ENCODE results near the gene ATG4D. TPM values are rescaled to one million over a fixed set of nuclear protein-coding genes. Genes with fewer than 3 reads are reported as not detected.

ATG4D gene
- polyA plus RNA-seq, 3 donors: 12.0 to 23.0 (median 21.5) TPM

- 60 to 64% (median 60%) methylated on average over 9 of the region's 9 CpGs for WGBS, 3 donors
- H3K27ac ChIP-seq (ENCODE audit: low read depth, low read length): no peak overlapping the region
These were observed 50.3 kb downstream of the ATG4D start for GRCh38 chr19:10593820-10594637.

- 95 to 98% (median 96%) methylated on average over 5 of the region's 5 CpGs for WGBS, 3 donors
- H3K27ac ChIP-seq (ENCODE audit: low read depth, low read length): no peak overlapping the region
These were observed 56.4 kb downstream of the ATG4D start for GRCh38 chr19:10600149-10600548.

GRCh38 chr19:10601999-10602329 lies 58.3 kb downstream of the ATG4D start:
- 29 to 35% (median 30%) methylated on average over 7 of the region's 7 CpGs for WGBS, 3 donors
- no peak overlapping the region for H3K27ac ChIP-seq (ENCODE audit: low read depth, low read length)

GRCh38 chr19:10602330-10603083 lies 58.8 kb downstream of the ATG4D start:
- peak overlapping the region; percentile 92 for H3K27ac ChIP-seq (ENCODE audit: low read depth, low read length)
- WGBS, 3 donors: 0 to 1% (median 1%) methylated on average over 44 to 75 of the region's 76 CpGs

Other genes starting within 250 kb of the ATG4D start
- gene ZGLP1, start 234.1 kb upstream of the ATG4D start, polyA plus RNA-seq: 1 to 10 TPM; 2.2 to 5.3 (median 2.2) TPM
- gene FDX2, start 227.9 kb upstream of the ATG4D start, polyA plus RNA-seq: 10 to 100 TPM; 13.0 to 22.5 (median 19.1) TPM
- 10 to 100 TPM in 1 of 3 donors, 1 to 10 TPM in 2; 7.4 to 15.5 (median 8.7) TPM for gene RAVER1, start 210.4 kb upstream of the ATG4D start, polyA plus RNA-seq
- 10 to 100 TPM; 19.6 to 44.3 (median 26.0) TPM for gene ICAM3, start 204.3 kb upstream of the ATG4D start, polyA plus RNA-seq
- 100 to 1,000 TPM in 2 of 3 donors, 10 to 100 TPM in 1; 59.0 to 141 (median 106) TPM for gene TYK2, start 163.3 kb upstream of the ATG4D start, polyA plus RNA-seq
- gene CDC37, start 140.4 kb upstream of the ATG4D start, polyA plus RNA-seq: 100 to 1,000 TPM in 2 of 3 donors, 10 to 100 TPM in 1; 99.7 to 305 (median 272) TPM
- gene PDE4A, start 123.4 kb upstream of the ATG4D start, polyA plus RNA-seq: 10 to 100 TPM in 2 of 3 donors, 1 to 10 TPM in 1; 6.4 to 11.9 (median 10.6) TPM
- 10 to 100 TPM; 26.6 to 50.8 (median 50.0) TPM for gene KEAP1, start 40.5 kb upstream of the ATG4D start, polyA plus RNA-seq
- gene S1PR5, start 26.5 kb upstream of the ATG4D start, polyA plus RNA-seq: under 1 TPM in 2 of 3 donors, not detected in 1; 0.12 to 0.20 TPM
- gene KRI1, start 22.1 kb downstream of the ATG4D start, polyA plus RNA-seq: 10 to 100 TPM; 14.8 to 17.5 (median 15.2) TPM
- gene CDKN2D, start 25.1 kb downstream of the ATG4D start, polyA plus RNA-seq: 10 to 100 TPM in 2 of 3 donors, 1 to 10 TPM in 1; 6.3 to 24.3 (median 22.2) TPM
- gene AP1M2, start 43.4 kb downstream of the ATG4D start, polyA plus RNA-seq: 10 to 100 TPM in 1 of 3 donors, 1 to 10 TPM in 1, not detected in 1; 5.4 to 37.3 TPM
- gene SLC44A2, start 81.6 kb downstream of the ATG4D start, polyA plus RNA-seq: 10 to 100 TPM; 32.4 to 68.7 (median 62.9) TPM
- gene ILF3, start 110.4 kb downstream of the ATG4D start, polyA plus RNA-seq: 100 to 1,000 TPM in 1 of 3 donors, 10 to 100 TPM in 2; 51.6 to 116 (median 79.9) TPM
- 10 to 100 TPM; 50.7 to 96.5 (median 59.4) TPM for gene QTRT1, start 157.5 kb downstream of the ATG4D start, polyA plus RNA-seq
- gene DNM2, start 174.2 kb downstream of the ATG4D start, polyA plus RNA-seq: 10 to 100 TPM; 56.5 to 81.6 (median 64.2) TPM